SK-N-MC (cell line): ENCODE results near the gene WNT7A.

Source experiments
- EZH2 ChIP-seq: fragments of 200-600 bp; sonication (generic); IDR thresholded peaks from one replicate; pipeline ENCODE4 v1.6.1; 2017; ENCODE audit warnings: antibody characterized with exemption
- POLR2AphosphoS5 ChIP-seq: IDR thresholded peaks from 2 replicates; pipeline ENCODE4 v1.6.1; 2012; ENCODE audit warnings: mild to moderate bottlenecking, low read depth, low read length, borderline replicate concordance

- TF ChIP-seq POLR2AphosphoS5 = no peak
- TF ChIP-seq EZH2 = no peak
Measured at GRCh38 chr3:13886593-13887129, 6.8 kb upstream of the WNT7A start.
